Measurements from ENCODE around the gene NYAP1.
"Not testable (repeated sequence)": the region's sequence is repeated elsewhere in the genome, so short reads cannot be mapped to it uniquely, and the experiment has no call there.

Gene NYAP1

DNA sequence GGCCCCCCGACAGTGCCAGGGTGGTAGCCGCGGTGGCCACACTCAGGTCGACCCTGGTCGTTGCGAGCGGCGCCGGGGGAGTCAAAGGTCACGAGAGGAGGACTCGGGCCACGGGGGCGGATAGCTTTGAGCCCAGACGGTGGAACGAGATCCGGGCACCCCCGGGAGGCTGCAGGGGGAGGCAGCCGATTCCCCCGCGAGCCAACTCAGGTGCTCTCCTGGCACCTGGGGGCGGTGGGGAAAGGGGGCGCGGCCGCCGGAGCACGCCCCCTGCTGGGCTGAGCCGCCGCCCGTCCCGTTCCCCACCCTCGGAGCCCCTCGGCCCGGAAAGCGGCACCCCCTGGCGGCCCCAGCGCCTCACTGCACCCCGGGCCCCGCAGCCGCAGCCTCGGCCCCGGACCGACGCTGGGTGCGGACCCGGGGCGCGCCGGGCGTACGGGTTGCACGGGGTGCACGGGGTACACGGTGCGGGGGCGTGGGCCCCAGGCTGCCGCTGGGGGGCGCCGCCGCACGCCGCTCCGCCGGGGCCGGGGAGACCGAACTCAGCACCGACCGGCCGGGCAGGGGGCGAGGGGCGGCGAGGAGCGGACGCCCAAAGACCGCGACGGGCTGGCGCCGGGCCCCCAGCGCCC is 521 bp upstream of the NYAP1 start:
- DNase-seq (ENCODE audit: low read depth), result no peak

DNA sequence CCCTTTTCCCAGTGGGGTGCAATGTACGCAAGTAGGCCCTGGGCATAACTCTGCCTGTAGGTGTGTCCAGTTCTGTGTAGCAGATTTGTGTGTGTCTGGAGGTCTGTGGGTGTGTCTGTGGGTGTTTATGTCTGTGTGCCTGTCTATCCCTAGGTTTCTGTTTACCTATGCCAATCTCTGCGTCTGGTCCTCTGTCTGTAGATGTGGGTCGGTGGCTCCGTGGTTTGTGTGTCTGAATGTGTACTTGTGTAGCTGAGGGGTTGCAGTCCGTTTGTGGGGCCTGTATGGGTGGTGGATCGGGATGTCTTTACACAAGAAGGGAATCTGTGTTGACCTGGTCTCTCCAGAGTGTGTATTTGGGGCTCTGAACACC is 932 bp downstream of the NYAP1 start:
- no peak for DNase-seq (ENCODE audit: low read depth)

- no peak for DNase-seq (ENCODE audit: low read depth)
Measured at GRCh38 chr7:100485471-100485876, 1.7 kb downstream of the NYAP1 start.

DNA sequence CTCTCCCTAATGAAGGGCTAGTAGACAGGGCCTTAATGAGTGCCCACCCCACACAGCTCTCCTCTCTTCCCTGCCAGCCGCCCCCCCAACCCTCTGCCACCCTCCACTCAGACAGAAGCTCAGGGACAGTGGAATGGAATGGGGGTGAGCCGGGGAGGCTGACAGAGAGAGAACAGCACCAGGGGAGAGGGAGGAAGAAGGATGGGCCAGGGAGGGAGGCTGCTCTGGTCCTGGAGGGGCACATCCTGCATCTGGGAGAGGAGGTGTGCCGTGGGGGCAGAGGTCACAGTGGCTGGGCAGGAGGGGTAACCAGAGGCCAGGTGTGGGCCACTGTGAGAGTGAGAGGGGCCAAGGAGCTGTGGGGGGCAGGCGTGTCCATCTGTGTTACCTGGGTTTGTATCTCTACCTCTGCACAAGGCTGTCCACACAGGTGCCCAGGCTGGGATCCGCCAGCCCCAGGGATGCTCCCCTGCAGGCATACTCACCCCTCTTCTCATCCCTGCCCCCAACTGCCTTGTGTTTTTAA is 2.4 kb downstream of the NYAP1 start:
- no peak for DNase-seq (ENCODE audit: low read depth)

DNA sequence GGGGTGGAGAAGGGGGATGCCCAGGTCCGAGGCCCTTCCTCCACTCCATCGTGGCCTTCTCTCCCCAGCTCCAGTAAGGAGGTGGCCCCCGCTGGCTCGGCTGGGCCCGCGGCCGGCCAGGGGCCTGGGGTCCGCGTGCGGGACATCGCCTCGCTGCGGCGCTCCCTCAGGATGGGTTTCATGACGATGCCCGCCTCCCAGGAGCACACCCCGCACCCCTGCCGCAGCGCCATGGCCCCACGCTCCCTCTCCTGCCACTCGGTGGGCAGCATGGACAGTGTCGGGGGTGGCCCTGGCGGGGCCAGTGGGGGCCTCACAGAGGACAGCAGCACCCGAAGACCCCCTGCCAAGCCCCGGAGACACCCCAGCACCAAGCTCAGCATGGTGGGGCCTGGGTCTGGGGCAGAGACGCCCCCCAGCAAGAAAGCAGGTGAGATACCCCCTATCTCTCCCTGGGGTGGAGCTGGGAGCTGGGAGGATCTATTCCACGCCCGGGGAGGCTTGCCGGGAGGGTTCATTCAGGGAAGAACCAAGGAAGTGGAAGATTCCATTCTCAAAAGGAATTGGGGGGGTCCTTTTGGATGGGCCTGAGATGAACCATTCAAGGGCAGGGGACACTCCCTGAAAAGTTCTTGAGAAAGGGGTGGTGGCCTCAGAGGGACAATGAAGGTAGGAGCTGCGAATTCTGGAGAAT is 3.2 kb downstream of the NYAP1 start:
- no peak for DNase-seq (ENCODE audit: low read depth)

GRCh38 chr7:100488333-100489095 is 4.8 kb downstream of the NYAP1 start:
- DNase-seq (ENCODE audit: low read depth), result no peak

- DNase-seq (ENCODE audit: low read depth), result no peak
Measured at GRCh38 chr7:100489121-100489520, 5.4 kb downstream of the NYAP1 start.

GRCh38 chr7:100489824-100490223 is 6.1 kb downstream of the NYAP1 start:
- no peak for DNase-seq (ENCODE audit: low read depth)

- no peak for DNase-seq (ENCODE audit: low read depth)
Measured at GRCh38 chr7:100490483-100491191, 6.9 kb downstream of the NYAP1 start.

DNA sequence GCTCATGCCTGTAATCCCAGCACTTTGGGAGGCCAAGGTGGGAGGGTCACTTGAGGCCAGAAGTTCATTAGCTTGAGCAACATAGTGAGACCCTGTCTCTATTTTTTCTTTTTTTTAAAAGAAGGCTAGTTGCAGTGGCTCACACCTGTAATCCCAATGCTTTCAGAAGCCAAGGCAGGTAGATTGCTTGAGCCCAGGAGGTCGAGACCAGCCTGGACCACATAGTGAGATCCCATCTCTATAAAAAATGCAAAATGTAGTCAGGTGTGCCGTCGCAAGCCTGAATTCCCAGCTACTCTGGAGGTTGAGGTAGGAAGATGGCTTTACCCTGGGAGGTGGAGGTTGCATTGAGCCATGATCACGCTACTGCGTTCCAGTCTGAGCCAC is 7.5 kb downstream of the NYAP1 start:
- DNase-seq (ENCODE audit: low read depth), result no peak

DNA sequence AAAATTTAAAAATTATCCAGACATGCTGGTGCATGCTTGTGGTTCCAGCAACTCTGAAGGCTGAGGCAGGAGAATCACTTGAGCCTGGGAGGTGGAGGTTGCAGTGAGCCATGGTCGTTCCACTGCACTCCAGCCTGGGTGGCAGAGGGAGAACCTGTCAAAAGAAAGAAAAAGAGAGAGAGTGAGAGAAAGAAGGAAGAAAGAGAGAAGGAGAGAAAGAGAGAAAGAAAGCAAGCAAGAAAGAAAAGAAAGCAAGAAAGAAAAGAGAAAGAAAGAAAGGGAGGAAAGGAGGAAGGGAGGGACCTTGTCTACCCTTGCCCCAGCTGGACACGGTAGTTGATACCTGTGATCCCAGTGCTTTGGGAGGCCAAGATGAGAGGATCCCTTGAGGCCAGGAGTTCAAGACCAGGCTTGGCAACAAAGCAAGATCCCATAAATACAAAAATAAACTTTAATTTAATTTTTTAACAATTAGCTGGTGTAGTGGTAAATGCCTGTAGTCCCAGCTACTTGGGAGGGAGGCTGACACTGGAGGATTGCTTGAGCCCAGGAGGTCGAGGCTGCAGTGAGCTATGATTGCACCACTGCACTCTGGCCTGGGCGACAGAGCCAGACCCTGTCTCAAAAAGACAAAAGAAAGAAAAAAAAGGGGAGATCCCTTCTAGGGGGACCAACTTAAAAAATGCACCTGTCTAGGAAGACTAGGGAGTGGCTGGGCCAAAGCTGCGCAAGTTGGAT is 9.2 kb downstream of the NYAP1 start:
- no peak for DNase-seq (ENCODE audit: low read depth)

GRCh38 chr7:100493476-100494264 is 9.9 kb downstream of the NYAP1 start:
- no peak for DNase-seq (ENCODE audit: low read depth)

GRCh38 chr7:100496509-100496908 is 12.8 kb downstream of the NYAP1 start:
- no peak for DNase-seq (ENCODE audit: low read depth)

GRCh38 chr7:100500743-100501142 is 17.0 kb downstream of the NYAP1 start:
- not testable (repeated sequence) for DNase-seq (ENCODE audit: low read depth)

GRCh38 chr7:100504031-100504430 is 20.3 kb downstream of the NYAP1 start:
- DNase-seq (ENCODE audit: low read depth), result not testable (repeated sequence)

DNA sequence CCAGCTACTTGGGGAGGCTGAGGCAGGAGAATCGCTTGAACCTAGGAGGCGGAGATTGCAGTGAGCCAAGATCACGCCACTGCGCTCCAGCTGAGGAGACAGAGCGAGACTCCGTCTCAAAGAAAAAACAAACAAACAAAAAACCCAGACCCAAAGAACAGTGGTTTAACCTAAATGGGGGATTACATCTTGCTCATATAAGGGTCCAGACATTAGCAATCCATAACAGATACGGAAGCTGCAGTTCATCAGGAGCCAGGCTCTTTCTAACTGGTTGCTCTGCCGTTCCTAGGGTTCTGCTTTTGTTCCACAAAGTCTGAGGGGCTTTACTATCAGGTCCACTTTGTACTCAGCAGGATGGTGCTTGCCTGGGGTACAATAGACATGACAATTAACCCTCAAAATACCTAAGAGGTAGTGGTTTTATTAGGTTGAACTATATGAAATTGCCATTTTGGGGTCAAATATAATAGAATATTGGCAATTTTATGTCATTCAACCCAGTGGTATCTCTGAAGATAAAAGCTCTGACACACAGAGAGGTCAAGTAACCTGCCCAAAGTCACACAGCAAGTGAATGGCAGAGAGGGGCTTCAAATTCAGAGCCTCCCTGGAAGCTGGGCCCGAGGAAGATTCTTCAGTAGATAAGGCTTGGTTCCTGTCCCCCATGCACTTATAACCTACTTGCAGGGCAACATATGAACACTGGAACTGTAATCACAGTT is 21.3 kb downstream of the NYAP1 start:
- no peak for DNase-seq (ENCODE audit: low read depth)

- DNase-seq (ENCODE audit: low read depth), result no peak
Measured at GRCh38 chr7:100506356-100506923, 22.7 kb downstream of the NYAP1 start.

DNA sequence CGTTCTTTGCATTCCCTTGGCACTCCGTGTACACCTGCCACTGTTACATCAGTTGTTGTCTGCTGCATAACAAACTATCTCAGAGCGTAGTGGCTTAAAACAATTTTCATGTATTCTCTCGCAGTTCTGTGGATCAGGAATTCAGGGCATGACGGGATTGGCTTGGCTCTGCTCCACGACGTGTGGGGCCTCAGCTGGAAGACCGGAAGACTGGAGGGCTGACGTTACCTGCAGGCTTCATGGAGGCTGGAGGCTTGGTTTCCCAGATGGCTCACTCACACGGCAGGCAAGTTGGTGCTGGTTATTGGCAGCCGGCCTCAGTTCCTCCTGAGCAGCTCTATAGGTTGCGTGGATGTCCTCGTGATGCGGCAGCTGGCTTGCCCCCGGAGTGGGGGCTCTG is 25.5 kb downstream of the NYAP1 start:
- DNase-seq (ENCODE audit: low read depth), result no peak

DNA sequence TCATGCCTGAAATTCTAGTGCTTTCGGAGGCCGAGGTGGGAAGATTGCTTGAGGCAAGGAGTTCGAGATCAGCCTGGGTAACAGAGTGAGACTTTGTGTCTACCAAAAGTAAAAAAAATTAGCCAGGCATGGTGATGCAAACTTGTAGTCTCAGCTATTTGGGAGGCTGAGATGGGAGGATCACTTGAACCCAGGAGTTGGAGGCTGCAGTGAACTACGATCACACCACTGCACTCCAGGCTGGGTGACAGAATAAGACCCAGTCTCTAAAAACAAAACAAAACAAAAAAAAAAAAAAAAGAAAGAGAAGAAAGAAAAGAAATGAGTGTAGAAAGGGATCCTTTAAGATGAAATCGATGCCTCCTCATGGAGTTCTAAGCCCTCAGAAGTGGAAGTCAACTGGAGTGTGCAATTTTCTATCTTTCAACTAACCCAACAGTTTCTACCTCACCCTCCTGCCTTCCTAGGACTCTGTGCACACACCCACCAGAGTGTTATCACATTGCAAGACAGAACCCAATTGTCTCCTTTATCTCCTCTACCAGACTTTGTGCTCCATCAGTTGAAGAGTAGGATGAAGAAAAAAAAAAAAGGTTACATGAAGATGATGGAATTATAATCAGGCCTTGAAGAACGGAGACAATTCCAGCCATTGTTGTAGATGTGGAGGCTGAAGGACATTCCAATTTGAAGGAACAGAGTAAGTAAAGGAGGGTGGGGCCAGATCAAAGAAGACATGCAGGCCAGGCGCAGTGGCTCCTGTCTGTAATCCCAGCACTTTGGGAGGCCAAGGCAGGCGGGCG is 26.9 kb downstream of the NYAP1 start:
- DNase-seq (ENCODE audit: low read depth), result no peak
